GM18870 (cell line): ENCODE data around the gene ZNF655.
A peak's percentile ranks its signal among the peaks of the same experiment; 100 is the strongest.

Experiments
- ATAC-seq: cut with Tn5 transposase; IDR thresholded peaks from one replicate; pipeline ENCODE4 v1.9.1; 2021; ENCODE audit warnings: moderate library complexity; ENCODE audit not compliant: unreplicated experiment

Gene ZNF655

GRCh38 chr7:99605527-99605926, 47.1 kb downstream of the ZNF655 start:
- no peak for ATAC-seq

GRCh38 chr7:99606531-99606930, 48.1 kb downstream of the ZNF655 start:
- no peak for ATAC-seq

- no peak for ATAC-seq
These were observed 49.1 kb downstream of the ZNF655 start for GRCh38 chr7:99607548-99607947.

GRCh38 chr7:99614495-99614894, 56.1 kb downstream of the ZNF655 start:
- ATAC-seq, result no peak

GRCh38 chr7:99615989-99616358, 57.5 kb downstream of the ZNF655 start:
- no peak for ATAC-seq

GRCh38 chr7:99616359-99617191, 58.1 kb downstream of the ZNF655 start, which contains the start of gene ZSCAN25:
ZSCAN25 (plus strand) TSS chr7:99616946; CDS start chr7:99619607, 2,661 bp downstream.
- ATAC-seq, result peak; percentile 85

- no peak for ATAC-seq
These were observed 58.8 kb downstream of the ZNF655 start for GRCh38 chr7:99617192-99617781.

GRCh38 chr7:99618726-99619125, 60.3 kb downstream of the ZNF655 start:
- no peak for ATAC-seq

- ATAC-seq, result no peak
These were observed 61.2 kb downstream of the ZNF655 start for GRCh38 chr7:99619571-99620130.

GRCh38 chr7:99621271-99621670, 62.8 kb downstream of the ZNF655 start:
- no peak for ATAC-seq

- ATAC-seq, result no peak
These were observed 64.2 kb downstream of the ZNF655 start for GRCh38 chr7:99622596-99622995.

GRCh38 chr7:99623091-99623693, 64.8 kb downstream of the ZNF655 start:
- ATAC-seq, result no peak

- no peak for ATAC-seq
These were observed 65.4 kb downstream of the ZNF655 start for GRCh38 chr7:99623702-99624447.

- no peak for ATAC-seq
These were observed 66.0 kb downstream of the ZNF655 start for GRCh38 chr7:99624484-99624883.

GRCh38 chr7:99625321-99625720, 66.9 kb downstream of the ZNF655 start:
- no peak for ATAC-seq

- no peak for ATAC-seq
These were observed 67.5 kb downstream of the ZNF655 start for GRCh38 chr7:99625961-99626360.
